Urothelium cell line (cell line): ENCODE measurements around the gene IDNK.

Source experiments
- DNase-seq: peaks from one replicate; pipeline ENCODE4 v3.0.0; 2011; ENCODE audit warnings: low spot score, mixed read lengths
- FAIRE-seq: peaks from 2 replicates; lab custom pipeline; 2011; peaks lifted over from hg19 to GRCh38; lab: Jason Lieb, UNC

Gene IDNK

GRCh38 chr9:83681490-83681889 lies 58.5 kb downstream of the IDNK start:
- FAIRE-seq (no peak), DNase-seq (no peak)

- no peak for FAIRE-seq
- no peak for DNase-seq
Measured at GRCh38 chr9:83688921-83689320, 66.0 kb downstream of the IDNK start.

- DNase-seq (no peak), FAIRE-seq (no peak)
Measured at GRCh38 chr9:83691492-83691891, 68.5 kb downstream of the IDNK start.
